Lung (tissue), 12 donors: ENCODE results near the gene TOGARAM2. TPM values are rescaled to one million over a fixed set of nuclear protein-coding genes. Genes with fewer than 3 reads are reported as not detected.

Experiments used
- ATAC-seq: fragments of 200-7000 bp; cut with Tn5 transposase; one replicate; pipeline ENCODE4 v1.9.1; 2020; ENCODE audit warnings: moderate number of reproducible peaks; ENCODE audit not compliant: insufficient read depth, low FRiP score
- DNase-seq, 3 donors: peaks; one replicate each; pipeline ENCODE4 v3.0.0-alpha.2; 2013 to 2017
- H3K27ac ChIP-seq, 2 donors: one replicate each; pipeline ENCODE4 v1.5.1; 2013; ENCODE audit warnings: mild to moderate bottlenecking in 2 of 2, moderate library complexity in 2 of 2, control low read depth in 1 of 2, inconsistent platforms in 1 of 2, low read depth in 1 of 2, low read length in 1 of 2
- H3K27me3 ChIP-seq, 3 donors: one replicate each; pipeline ENCODE4 v1.5.1; 2013; ENCODE audit warnings: low read length in 2 of 3; ENCODE audit not compliant: control insufficient read depth in 3 of 3, insufficient read depth in 3 of 3
- H3K36me3 ChIP-seq, 4 donors: one replicate each; pipeline ENCODE4 v1.5.1; 2013; ENCODE audit warnings: low read length in 4 of 4, mild to moderate bottlenecking in 1 of 4, moderate library complexity in 1 of 4; ENCODE audit not compliant: control insufficient read depth in 4 of 4, insufficient read depth in 4 of 4
- H3K4me1 ChIP-seq, 5 donors: one replicate each; pipeline ENCODE4 v1.5.1; 2013; ENCODE audit warnings: low read length in 5 of 5, mild to moderate bottlenecking in 2 of 5, moderate library complexity in 1 of 5; ENCODE audit not compliant: control insufficient read depth in 5 of 5, insufficient read depth in 5 of 5
- H3K4me3 ChIP-seq: one replicate; pipeline ENCODE4 v1.5.1; 2013; ENCODE audit warnings: mild to moderate bottlenecking, control low read depth, moderate library complexity
- H3K9ac ChIP-seq, 2 donors: one replicate each; pipeline ENCODE4 v1.5.1; 2013; ENCODE audit warnings: low read length in 2 of 2, control low read depth in 1 of 2; ENCODE audit not compliant: insufficient read depth in 1 of 2
- H3K9me3 ChIP-seq, 4 donors: one replicate each; pipeline ENCODE4 v1.5.1; 2013; ENCODE audit warnings: low read length in 3 of 4, mild to moderate bottlenecking in 1 of 4, moderate library complexity in 1 of 4; ENCODE audit not compliant: control insufficient read depth in 4 of 4, insufficient read depth in 3 of 4
- CTCF ChIP-seq: IDR thresholded peaks from 2 replicates; pipeline ENCODE4 v1.5.1; 2012; ENCODE audit warnings: mild to moderate bottlenecking; ENCODE audit errors: control extremely low read depth, extremely low read depth
- WGBS, 2 donors: extraction: QIAGEN DNeasy Blood & Tissue Kit; methylation state at CpG; one replicate each; pipeline ENCODE4 v1.1.7; 2013; 5-methylcytosine and 5-hydroxymethylcytosine counted together
- polyA plus RNA-seq, 2 donors: library from polyadenylated mRNA; stranded (reverse); fragments of 200-250 nt; gene quantifications; one replicate each; pipeline ENCODE4 v1.2.1, GENCODE V29; 2013
- total RNA-seq, 2 donors: library from RNA; depleted of rRNA in 1 of 2; stranded (reverse); fragments of >200 nt in 1 of 2; gene quantifications; one replicate each; pipeline ENCODE4 v1.2.1, GENCODE V29; 2014 to 2021
- donor health status: control.
- donor health status: control.
- donor health status: Bipolar disorder and iron deficiency.
- donor health status: healthy.
- donor health status: DM: yes; HTN: yes; CAD: no.

Gene TOGARAM2
- total and polyA plus RNA-seq, 4 donors: 7.0 to 19.8 (median 8.6) TPM

- no peak overlapping the region for H3K4me3 ChIP-seq
- no peak overlapping the region for H3K9ac ChIP-seq
- ATAC-seq (no peak), DNase-seq (peak in 2 of 3 donors; percentile 52 to 58)
- H3K27me3 ChIP-seq: no peaks in the 10 kb centered on the region
- 57 to 80% methylated on average over 6 of the region's 6 CpGs for WGBS, 2 donors
- peaks cover 0 to 60% (median 21%) of the 10 kb centered on the region in 5 donors for H3K4me1 ChIP-seq
- no peaks in the 10 kb centered on the region for H3K36me3 ChIP-seq
- no peak for TF ChIP-seq CTCF
- H3K27ac ChIP-seq: no peak overlapping the region
- no peaks in the 10 kb centered on the region for H3K9me3 ChIP-seq
Measured at GRCh38 chr2:29061176-29061575, 80.1 kb downstream of the TOGARAM2 start.

- no peak overlapping the region for H3K9ac ChIP-seq
- no peaks in the 10 kb centered on the region for H3K27me3 ChIP-seq
- DNase-seq (no peak), ATAC-seq (no peak)
- H3K9me3 ChIP-seq: no peaks in the 10 kb centered on the region
- no peak for TF ChIP-seq CTCF
- no peak overlapping the region for H3K4me3 ChIP-seq
- H3K36me3 ChIP-seq: no peaks in the 10 kb centered on the region
- no peak overlapping the region for H3K27ac ChIP-seq
- H3K4me1 ChIP-seq: peaks cover 0 to 64% (median 21%) of the 10 kb centered on the region in 5 donors
- 77 to 83% methylated on average over 3 of the region's 3 CpGs for WGBS, 2 donors
Measured at GRCh38 chr2:29061616-29062015, 80.5 kb downstream of the TOGARAM2 start.

DNA sequence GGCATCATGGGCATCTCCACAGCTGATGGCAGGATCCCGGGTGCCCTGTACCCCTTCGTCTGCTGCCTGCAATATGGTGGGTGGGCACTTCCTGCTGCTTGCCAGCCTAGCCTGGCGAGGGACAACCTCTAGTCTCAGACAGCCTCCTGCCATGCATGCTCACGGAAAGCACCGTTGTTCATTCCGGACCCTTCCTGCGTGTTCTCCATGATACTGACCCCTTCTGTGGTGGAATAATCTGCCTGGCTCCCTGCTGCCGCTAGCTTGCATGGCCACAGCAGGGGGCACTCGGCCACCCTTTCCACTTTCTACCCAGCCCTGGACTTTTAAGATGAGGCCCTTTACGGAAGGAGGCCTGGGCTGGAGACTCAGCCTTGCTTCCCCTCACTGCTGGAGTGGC lies 81.3 kb downstream of the TOGARAM2 start:
- no peak for TF ChIP-seq CTCF
- 96 to 97% methylated on average over 10 of the region's 10 CpGs for WGBS, 2 donors
- peaks cover 0 to 64% (median 21%) of the 10 kb centered on the region in 5 donors for H3K4me1 ChIP-seq
- no peaks in the 10 kb centered on the region for H3K9me3 ChIP-seq
- no peak for ATAC-seq
- H3K4me3 ChIP-seq: no peak overlapping the region
- no peak overlapping the region for H3K27ac ChIP-seq
- no peak for DNase-seq
- no peaks in the 10 kb centered on the region for H3K36me3 ChIP-seq
- no peak overlapping the region for H3K9ac ChIP-seq
- H3K27me3 ChIP-seq: no peaks in the 10 kb centered on the region

DNA sequence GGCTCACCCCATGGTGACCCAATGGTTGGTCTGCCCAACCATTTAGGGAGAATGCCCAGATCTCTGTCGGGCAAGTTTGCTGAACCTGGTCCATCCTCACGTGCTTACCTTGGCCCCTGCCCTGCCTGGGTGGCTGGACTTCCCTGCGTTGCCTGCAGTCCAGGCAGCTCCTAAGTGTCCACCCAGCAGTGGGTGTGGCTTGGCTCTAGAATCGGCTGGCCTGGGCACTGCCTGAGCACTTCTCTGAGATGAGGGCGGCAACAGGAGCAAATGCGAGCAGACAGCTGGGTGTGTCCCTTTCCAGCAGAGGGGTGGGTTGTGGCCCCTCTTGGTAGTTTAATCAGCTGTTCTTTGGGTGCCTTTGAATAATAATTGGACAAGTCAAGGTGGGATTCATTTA lies 82.0 kb downstream of the TOGARAM2 start:
- ATAC-seq: no peak
- no peak overlapping the region for H3K27ac ChIP-seq

More for the DNA sequence above, 82.0 kb downstream of the TOGARAM2 start:
- TF ChIP-seq CTCF: no peak
- 64 to 89% methylated on average over 6 of the region's 6 CpGs for WGBS, 2 donors
- Histone ChIP-seq H3K36me3 (no peaks in the 10 kb centered on the region), H3K9me3 (no peaks in the 10 kb centered on the region), H3K27me3 (no peaks in the 10 kb centered on the region), H3K4me3 (no peak overlapping the region), H3K9ac (no peak overlapping the region), H3K4me1 (peaks cover 0 to 64% (median 21%) of the 10 kb centered on the region in 5 donors)
- DNase-seq: no peak
